HepG2 (cell line): ENCODE results near the gene GATAD2B. TPM values are rescaled to one million over a fixed set of nuclear protein-coding genes. Genes with fewer than 3 reads are reported as not detected.

Experiments used
- ATM ChIP-seq: fragments of 450-650 bp; IDR thresholded peaks from 2 replicates; pipeline ENCODE4 v1.7.1; 2017; ENCODE audit warnings: mild to moderate bottlenecking, borderline replicate concordance
- CENPBD1 ChIP-seq: sonication (generic); formaldehyde crosslinking; IDR thresholded peaks from 2 replicates; pipeline ENCODE4 v1.8.0; 2022; ENCODE audit warnings: missing genetic modification reagents, low read depth, mild to moderate bottlenecking, borderline replicate concordance
- GABPB1 ChIP-seq: IDR thresholded peaks from 2 replicates; pipeline ENCODE4 v1.6.1; 2016; ENCODE audit warnings: mild to moderate bottlenecking, missing genetic modification reagents, moderate library complexity, missing compliant biosample characterization
- GLMP ChIP-seq: sonication (generic); formaldehyde crosslinking; IDR thresholded peaks from 2 replicates; pipeline ENCODE4 v1.9.0; 2021; ENCODE audit warnings: missing genetic modification reagents, mild to moderate bottlenecking, borderline replicate concordance
- RXRA ChIP-seq: sonication (generic); formaldehyde crosslinking; IDR thresholded peaks from 2 replicates; pipeline ENCODE4 v1.5.1; 2020; ENCODE audit warnings: missing genetic modification reagents
- ZHX2 ChIP-seq, 2 experiments: sonication (generic) in 1 of 2; formaldehyde crosslinking in 1 of 2; IDR thresholded peaks; 2 replicates each; pipeline versions ENCODE4 v1.6.1 to v1.9.0; 2014 to 2022; ENCODE audit warnings: antibody characterized with exemption in 1 of 2, borderline replicate concordance in 1 of 2, inconsistent platforms in 1 of 2, low read depth in 1 of 2, missing genetic modification reagents in 1 of 2
- ZMAT3 ChIP-seq: sonication (generic); formaldehyde crosslinking; conservative IDR thresholded peaks from 2 replicates; pipeline ENCODE4 v1.7.0; 2021; ENCODE audit warnings: missing genetic modification reagents
- ZNF18 ChIP-seq: sonication (generic); formaldehyde crosslinking; IDR thresholded peaks from 2 replicates; pipeline ENCODE4 v1.8.0; 2022; ENCODE audit warnings: mild to moderate bottlenecking, missing genetic modification reagents; ENCODE audit not compliant: insufficient replicate concordance
- ZNF275 ChIP-seq: sonication (generic); formaldehyde crosslinking; IDR thresholded peaks from 2 replicates; pipeline ENCODE4 v1.8.0; 2022; ENCODE audit warnings: missing genetic modification reagents, mild to moderate bottlenecking, inconsistent platforms, borderline replicate concordance
- ZNF558 ChIP-seq: sonication (generic); formaldehyde crosslinking; IDR thresholded peaks from 2 replicates; pipeline ENCODE4 v1.9.0; 2022; ENCODE audit warnings: mild to moderate bottlenecking, missing genetic modification reagents, borderline replicate concordance
- ZNF652 ChIP-seq: IDR thresholded peaks from 2 replicates; pipeline ENCODE4 v1.6.1; 2016; ENCODE audit warnings: low read depth, borderline replicate concordance
- ZNF704 ChIP-seq: sonication (generic); formaldehyde crosslinking; IDR thresholded peaks from 2 replicates; pipeline ENCODE4 v1.8.1; 2023; ENCODE audit warnings: mild to moderate bottlenecking, inconsistent platforms, moderate library complexity, missing genetic modification reagents, borderline replicate concordance
- polyA plus RNA-seq, 8 experiments: library from polyadenylated mRNA; depleted of rRNA in 3 of 8; stranded (reverse) in 7 of 8; unstranded in 1 of 8; fragments of >200 nt; fragmentation: Illumina TruSeq in 4 of 8; extraction: Trizol in 4 of 8; gene quantifications; 2 replicates each; pipeline versions ENCODE4 v1.2.1 to v1.2.3, GENCODE V29; 2011 to 2016; ENCODE audit warnings: low read depth in 4 of 8, missing spikeins in 1 of 8, mixed read lengths in 1 of 8; ENCODE audit not compliant: insufficient read depth in 1 of 8
- total RNA-seq, 5 experiments: library from RNA; depleted of rRNA; stranded (reverse); fragments of >200 nt; fragmentation: Illumina TruSeq; extraction: Trizol; gene quantifications; 2 replicates each; pipeline ENCODE4 v1.2.3, GENCODE V29; 2016; ENCODE audit warnings: low read depth in 1 of 5

The GATAD2B gene
- total and polyA plus RNA-seq, 2 of the 13 experiments (the other 11 are each of a cell fraction or from before 2014, with no cell fraction given): 3.2 to 5.2 TPM

- TF ChIP-seq GLMP (CRISPR knock-in tag) (no peak), ZHX2 (IDR thresholded peaks at IDR 0.05; ENCODE audit: low read depth) (no peak), ZHX2 (CRISPR knock-in tag; IDR thresholded peaks at IDR 0.05; ENCODE audit: borderline replicate concordance) (no peak), GABPB1 (CRISPR knock-in tag) (peak; percentile 88; the same call in 1 of the 2 replicates), ZNF652 (CRISPR knock-in tag) (no peak), RXRA (peak; percentile 69; the same call in 1 of the 2 replicates), ZNF18 (no peak), ZNF558 (CRISPR knock-in tag) (no peak), ZMAT3 (CRISPR knock-in tag) (peak; percentile 49; the same call in 1 of the 2 replicates), ATM (no peak), CENPBD1 (CRISPR knock-in tag) (no peak; the same call in 1 of the 2 replicates), ZNF275 (CRISPR knock-in tag) (peak; percentile 55; the same call in 1 of the 2 replicates), ZNF704 (CRISPR knock-in tag) (no peak)
These were observed 147.1 kb downstream of the GATAD2B start (continued) for GRCh38 chr1:153775458-153776327.
